CD4-positive, alpha-beta T cell (primary cell): Measurements from ENCODE around the gene KRT82. TPM values are rescaled to one million over a fixed set of nuclear protein-coding genes. Genes with fewer than 3 reads are reported as not detected.

Experiments used
- ATAC-seq: fragments of 200-7000 bp; cut with Tn5 transposase; one replicate; pipeline ENCODE4 v1.10.0; 2022; ENCODE audit warnings: mild to moderate bottlenecking; ENCODE audit not compliant: poor library complexity
- CTCF ChIA-PET: fragments of 350-600 bp; sonication (Branson Sonifier 250); formaldehyde crosslinking; loops from one replicate; lab custom pipeline; 2021; ENCODE audit warnings: antibody characterized with exemption, inconsistent platforms; lab: Charles Lee
- POLR2A ChIA-PET: fragments of 350-600 bp; sonication (Branson Sonifier 250); formaldehyde crosslinking; loops from one replicate; lab custom pipeline; 2021; ENCODE audit warnings: antibody characterized with exemption, inconsistent platforms; lab: Charles Lee
- DNase-seq, 14 experiments: peaks; one replicate each; pipeline ENCODE4 v3.0.0-alpha.2; 2013 to 2020; ENCODE audit warnings: mixed read lengths in 2 of 14
- H3K27ac ChIP-seq, 2 donors: one replicate each; pipeline versions ENCODE4 v1.5.1 to v1.7.0; 2013; ENCODE audit warnings: low read length in 2 of 2, low read depth in 1 of 2, mild to moderate bottlenecking in 1 of 2
- H3K27me3 ChIP-seq, 2 experiments: 1 replicate in 1 of 2; 2 replicates in 1 of 2; pipeline versions ENCODE4 v1.6.1 to v1.7.0; 2013; ENCODE audit warnings: low read length in 2 of 2, control low read depth in 1 of 2, mild to moderate bottlenecking in 1 of 2, moderate library complexity in 1 of 2; ENCODE audit not compliant: insufficient read depth in 2 of 2, control insufficient read depth in 1 of 2
- H3K36me3 ChIP-seq: one replicate; pipeline ENCODE4 v1.6.1; 2013; ENCODE audit warnings: low read length, control low read depth; ENCODE audit not compliant: insufficient read depth
- H3K4me1 ChIP-seq: one replicate; pipeline ENCODE4 v1.6.1; 2013; ENCODE audit warnings: low read length, control low read depth; ENCODE audit not compliant: insufficient read depth
- H3K4me3 ChIP-seq: one replicate; pipeline ENCODE4 v1.5.1; 2013; ENCODE audit warnings: mild to moderate bottlenecking, low read length, moderate library complexity
- H3K9me3 ChIP-seq, 2 experiments: 1 replicate in 1 of 2; 2 replicates in 1 of 2; pipeline versions ENCODE4 v1.6.1 to v1.7.0; 2013; ENCODE audit warnings: low read length in 2 of 2, mild to moderate bottlenecking in 2 of 2, control low read depth in 1 of 2, moderate library complexity in 1 of 2; ENCODE audit not compliant: control insufficient read depth in 1 of 2, insufficient read depth in 1 of 2
- H3K27ac Mint-ChIP-seq: one replicate; pipeline ENCODE4 v1.8.0; 2020; ENCODE audit warnings: mixed read lengths
- H3K27me3 Mint-ChIP-seq: one replicate; pipeline ENCODE4 v1.8.0; 2021; ENCODE audit warnings: mixed read lengths
- H3K36me3 Mint-ChIP-seq: one replicate; pipeline ENCODE4 v1.8.0; 2021; ENCODE audit warnings: low read depth, mixed read lengths
- H3K4me1 Mint-ChIP-seq: one replicate; pipeline ENCODE4 v1.8.0; 2021; ENCODE audit warnings: low read depth, mixed read lengths
- H3K4me3 Mint-ChIP-seq: one replicate; pipeline ENCODE4 v1.8.0; 2020; ENCODE audit warnings: mild to moderate bottlenecking, mixed read lengths
- H3K9me3 Mint-ChIP-seq: one replicate; pipeline ENCODE4 v1.8.0; 2020; ENCODE audit warnings: mixed read lengths
- intact Hi-C, 2 experiments: fragments of 100-400 bp; cut with DNase I in 1 of 2; cut with micrococcal nuclease in 1 of 2; formaldehyde crosslinking; loops; one replicate each; pipeline versions ENCODE4 v1.15.1 to v1.9.0; 2023 to 2025; cut with DNase I, micrococcal nuclease
- total RNA-seq, 174 experiments: library from RNA in 2 of 174; stranded (reverse) in 2 of 174; gene quantifications; one replicate each; pipeline ENCODE4 v1.2.3 and lab custom pipeline; 2021 to 2026
- TF ChIP-seq, protein P1 (sequence below): fragments of 200-600 bp; IDR thresholded peaks from one replicate; pipeline ENCODE4 v1.8.0; 2022; ENCODE audit warnings: antibody characterized with exemption, mild to moderate bottlenecking

KRT82 gene
- total RNA-seq, 2 experiments from 2014 or later, result not detected

GRCh38 chr12:52351196-52352059, 54.7 kb downstream of the KRT82 start:
- no peaks in the 10 kb centered on the region for H3K9me3 Mint-ChIP-seq
- POLR2A ChIA-PET, result interaction anchor here (0.6 to 1.2 kb wide), 2 partner anchors 11 to 24 kb away, joined by 3 to 4 read pairs; no protein-coding TSS in a partner anchor
- peak overlapping the region; percentile 28 for H3K27ac Mint-ChIP-seq
- Histone ChIP-seq H3K36me3 (no peaks in the 10 kb centered on the region), H3K4me3 (no peak overlapping the region), H3K9me3 (no peaks in the 10 kb centered on the region), H3K4me1 (peaks cover 22% of the 10 kb centered on the region), H3K27ac (no peak overlapping the region), H3K27me3 (no peaks in the 10 kb centered on the region)
- DNase-seq, result peak; percentile 37 to 86 (median 60)
- no peaks in the 10 kb centered on the region for H3K36me3 Mint-ChIP-seq
- peak; percentile 99 for ATAC-seq
- H3K4me3 Mint-ChIP-seq, result peak overlapping the region; percentile 36
- CTCF ChIA-PET, result interaction anchor here (2.6 kb wide), 1 partner anchor 24 kb away, joined by 10 read pairs; no protein-coding TSS in a partner anchor
- TF ChIP-seq, protein P1, sequence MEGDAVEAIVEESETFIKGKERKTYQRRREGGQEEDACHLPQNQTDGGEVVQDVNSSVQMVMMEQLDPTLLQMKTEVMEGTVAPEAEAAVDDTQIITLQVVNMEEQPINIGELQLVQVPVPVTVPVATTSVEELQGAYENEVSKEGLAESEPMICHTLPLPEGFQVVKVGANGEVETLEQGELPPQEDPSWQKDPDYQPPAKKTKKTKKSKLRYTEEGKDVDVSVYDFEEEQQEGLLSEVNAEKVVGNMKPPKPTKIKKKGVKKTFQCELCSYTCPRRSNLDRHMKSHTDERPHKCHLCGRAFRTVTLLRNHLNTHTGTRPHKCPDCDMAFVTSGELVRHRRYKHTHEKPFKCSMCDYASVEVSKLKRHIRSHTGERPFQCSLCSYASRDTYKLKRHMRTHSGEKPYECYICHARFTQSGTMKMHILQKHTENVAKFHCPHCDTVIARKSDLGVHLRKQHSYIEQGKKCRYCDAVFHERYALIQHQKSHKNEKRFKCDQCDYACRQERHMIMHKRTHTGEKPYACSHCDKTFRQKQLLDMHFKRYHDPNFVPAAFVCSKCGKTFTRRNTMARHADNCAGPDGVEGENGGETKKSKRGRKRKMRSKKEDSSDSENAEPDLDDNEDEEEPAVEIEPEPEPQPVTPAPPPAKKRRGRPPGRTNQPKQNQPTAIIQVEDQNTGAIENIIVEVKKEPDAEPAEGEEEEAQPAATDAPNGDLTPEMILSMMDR, result no peak
- no peaks in the 10 kb centered on the region for H3K27me3 Mint-ChIP-seq
- intact Hi-C loops, result no loop called here
- H3K4me1 Mint-ChIP-seq, result peaks cover 25% of the 10 kb centered on the region

GRCh38 chr12:52350786-52351185, 55.3 kb downstream of the KRT82 start:
- H3K4me1 Mint-ChIP-seq, result peaks cover 25% of the 10 kb centered on the region
- DNase-seq, result no peak
- no peak for ATAC-seq
- Histone ChIP-seq H3K36me3 (no peaks in the 10 kb centered on the region), H3K4me3 (no peak overlapping the region), H3K9me3 (no peaks in the 10 kb centered on the region), H3K27me3 (no peaks in the 10 kb centered on the region), H3K27ac (no peak overlapping the region), H3K4me1 (peaks cover 22% of the 10 kb centered on the region)
- POLR2A ChIA-PET, result no interaction called here
- TF ChIP-seq, protein P1, result no peak
- CTCF ChIA-PET, result no interaction called here
- no peak overlapping the region for H3K27ac Mint-ChIP-seq
- H3K4me3 Mint-ChIP-seq, result no peak overlapping the region
- no peaks in the 10 kb centered on the region for H3K36me3 Mint-ChIP-seq
- H3K9me3 Mint-ChIP-seq, result no peaks in the 10 kb centered on the region
- no peaks in the 10 kb centered on the region for H3K27me3 Mint-ChIP-seq
- intact Hi-C loops, result no loop called here

- H3K4me1 ChIP-seq, result peaks cover 22% of the 10 kb centered on the region
- no peaks in the 10 kb centered on the region for H3K36me3 ChIP-seq
- TF ChIP-seq, protein P1, result no peak
- ATAC-seq (no peak), DNase-seq (peak in 1 of 14 experiments; percentile 24)
- no peaks in the 10 kb centered on the region for H3K27me3 ChIP-seq
- no peaks in the 10 kb centered on the region for H3K36me3 Mint-ChIP-seq
- H3K27me3 Mint-ChIP-seq, result no peaks in the 10 kb centered on the region
- no peaks in the 10 kb centered on the region for H3K9me3 Mint-ChIP-seq
- no peak overlapping the region for H3K27ac ChIP-seq
- POLR2A ChIA-PET, result no interaction called here
- H3K4me3 ChIP-seq, result no peak overlapping the region
- H3K4me1 Mint-ChIP-seq, result peaks cover 25% of the 10 kb centered on the region
- CTCF ChIA-PET, result no interaction called here
- intact Hi-C loops, result no loop called here
- no peak overlapping the region for H3K27ac Mint-ChIP-seq
- no peaks in the 10 kb centered on the region for H3K9me3 ChIP-seq
- H3K4me3 Mint-ChIP-seq, result no peak overlapping the region
These were observed 56.0 kb downstream of the KRT82 start for GRCh38 chr12:52350021-52350620.
